NCI-H2196 (cell line): ENCODE data around the gene SCGB2B2.
"Not testable (repeated sequence)": the region's sequence is repeated elsewhere in the genome, so short reads cannot be mapped to it uniquely, and the experiment has no call there.

Experiments used
- DNase-seq: peaks from one replicate; lab custom pipeline; 2025; ENCODE audit not compliant: unreplicated experiment; lab: John Stamatoyannopoulos, UW

SCGB2B2 gene

GRCh38 chr19:34669305-34669704, 7.7 kb downstream of the SCGB2B2 start:
- DNase-seq = peak; percentile 8

- not testable (repeated sequence) for DNase-seq
Observed at GRCh38 chr19:34668690-34669089, 8.3 kb downstream of the SCGB2B2 start.

DNA sequence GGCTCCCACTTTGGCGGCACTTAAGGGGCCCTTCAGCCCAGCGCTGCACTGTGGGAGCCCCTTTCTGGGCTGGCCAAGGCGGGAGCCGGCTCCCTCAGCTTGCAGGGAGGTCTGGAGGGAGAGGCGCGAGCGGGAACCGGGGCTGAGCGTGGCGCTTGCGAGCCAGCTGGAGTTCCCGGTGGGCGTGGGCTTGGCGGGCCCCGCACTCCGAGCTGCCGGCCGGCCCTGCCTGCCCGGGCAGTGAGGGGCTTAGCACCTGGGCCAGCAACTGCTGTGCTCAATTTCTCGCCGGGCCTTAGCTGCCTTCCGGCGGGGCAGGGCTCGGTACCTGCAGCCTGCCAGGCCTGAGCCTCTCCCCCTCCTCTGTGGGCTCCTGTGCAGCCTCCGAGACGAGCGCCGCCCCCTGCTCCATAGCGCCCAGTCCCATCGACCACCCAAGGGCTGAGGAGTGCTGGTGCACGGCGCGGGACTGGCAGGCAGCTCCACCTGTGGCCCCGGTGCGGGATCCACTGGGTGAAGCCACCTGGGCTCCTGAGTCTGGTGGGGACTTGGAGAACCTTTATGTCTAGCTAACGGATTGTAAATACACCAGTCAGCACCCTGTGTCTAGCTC, 8.8 kb downstream of the SCGB2B2 start:
- DNase-seq = not testable (repeated sequence)

DNA sequence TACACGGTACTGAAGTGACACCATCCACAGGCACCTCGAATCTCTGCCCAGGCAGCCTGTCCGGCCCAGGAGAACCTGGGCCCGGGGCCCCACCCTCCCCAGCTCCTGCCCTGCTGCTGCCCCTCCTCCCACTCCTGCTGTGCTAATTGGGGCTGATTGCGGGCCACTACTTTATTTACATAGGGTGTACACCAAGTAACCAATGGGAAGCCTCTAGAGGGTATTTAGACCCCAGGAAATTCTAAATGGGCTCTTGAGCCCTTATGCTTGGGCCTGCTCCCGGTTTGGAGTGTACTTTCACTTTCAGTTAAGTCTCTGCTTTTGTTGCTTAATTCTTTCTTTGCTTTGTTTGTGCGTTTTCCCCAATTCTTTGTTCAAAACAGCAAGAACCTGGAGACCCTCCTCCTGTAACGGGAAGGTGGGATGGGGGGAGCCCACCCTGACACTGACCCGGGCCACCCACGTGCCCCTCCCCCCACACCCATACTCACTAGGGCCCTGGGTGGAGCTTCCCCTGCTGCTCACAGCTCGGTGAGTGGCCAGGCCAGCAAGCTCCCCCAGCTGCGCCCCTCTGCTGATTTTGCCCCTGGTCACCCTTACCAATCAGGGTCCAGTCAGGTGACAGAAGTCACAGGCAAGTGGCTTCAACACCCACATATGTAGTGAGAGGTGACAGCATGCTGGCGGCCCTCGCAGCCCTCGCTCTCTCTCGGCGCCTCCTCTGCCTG, 9.4 kb downstream of the SCGB2B2 start:
- peak; percentile 47 for DNase-seq

- no peak for DNase-seq
Observed at GRCh38 chr19:34666958-34667265, 10.0 kb downstream of the SCGB2B2 start.

DNA sequence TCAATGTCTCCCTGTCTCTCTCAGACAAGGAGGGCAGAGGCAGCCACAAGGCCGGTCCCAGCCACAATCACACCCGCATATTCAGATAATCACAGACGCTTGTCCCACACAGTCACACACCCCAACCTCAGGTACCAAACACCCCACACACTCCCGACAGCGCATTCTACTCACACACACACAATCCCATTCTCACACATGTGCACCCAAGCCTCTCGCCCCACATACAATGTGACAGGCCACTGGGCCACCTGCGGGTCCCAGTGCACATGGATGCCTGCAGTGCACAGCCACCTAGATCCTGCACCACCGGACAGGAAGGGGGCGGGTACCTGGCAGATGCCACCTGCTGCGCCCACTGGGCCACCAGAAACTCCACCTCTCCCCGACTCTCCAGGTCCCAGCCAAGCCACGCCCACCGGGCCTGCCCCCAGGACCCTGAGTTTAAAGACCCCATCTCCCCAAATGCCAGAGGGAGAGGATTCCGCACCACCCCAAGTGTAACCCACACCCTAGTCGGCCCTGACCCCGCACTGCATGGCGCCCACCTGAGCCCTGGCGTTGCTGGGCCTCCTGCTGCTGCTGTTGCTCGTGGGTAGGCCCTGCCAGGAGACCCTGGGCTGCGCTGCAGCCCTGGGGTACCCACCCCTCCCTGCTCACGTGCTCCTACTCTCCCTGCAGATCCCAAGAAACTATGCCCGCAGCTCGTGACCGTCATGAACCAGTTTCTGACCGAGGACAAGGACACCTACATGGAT, 10.6 kb downstream of the SCGB2B2 start:
- no peak for DNase-seq

DNA sequence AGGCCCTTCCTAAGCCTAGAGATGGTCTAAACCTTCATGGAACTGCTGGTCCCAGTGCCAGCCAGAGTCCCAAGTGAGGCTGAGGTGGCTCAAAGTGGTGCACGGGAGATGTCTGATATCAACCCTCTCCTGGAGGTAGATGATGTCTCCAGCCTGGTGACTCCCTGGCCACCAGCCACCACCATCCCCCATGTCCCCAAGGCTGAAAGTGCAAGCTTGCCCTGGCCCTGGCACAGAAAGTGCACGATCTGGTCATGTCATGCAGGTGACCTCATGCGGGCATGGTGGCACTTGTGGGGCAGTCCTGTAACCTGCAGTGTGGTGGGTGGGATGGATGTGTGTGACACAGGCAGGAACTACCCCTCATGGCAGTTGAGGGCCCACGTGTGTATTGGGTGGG, 11.7 kb downstream of the SCGB2B2 start:
- not testable (repeated sequence) for DNase-seq

DNA sequence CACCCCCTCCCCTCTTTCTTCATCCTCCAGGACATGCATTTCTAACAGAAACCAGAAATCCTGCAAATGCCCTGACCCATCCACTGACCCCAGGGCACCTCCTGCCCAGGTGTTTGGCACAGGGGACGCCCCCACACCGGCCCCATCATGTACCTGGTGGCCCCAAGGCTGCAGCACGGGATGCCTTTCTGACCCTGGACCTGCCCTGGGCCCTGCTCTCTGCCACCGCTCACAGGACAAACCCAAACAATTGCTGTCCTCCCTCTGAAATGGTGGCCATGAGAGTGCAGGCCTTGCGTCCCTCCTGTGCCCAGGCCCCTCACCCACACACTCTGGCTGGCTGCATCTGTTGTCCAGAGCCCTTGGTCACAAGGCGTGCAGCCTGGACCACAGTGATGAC, 12.1 kb downstream of the SCGB2B2 start:
- DNase-seq = no peak

GRCh38 chr19:34664168-34664567, 12.8 kb downstream of the SCGB2B2 start:
- no peak for DNase-seq

GRCh38 chr19:34662919-34663318, 14.0 kb downstream of the SCGB2B2 start:
- peak; percentile 28 for DNase-seq

GRCh38 chr19:34661357-34661756, 15.6 kb downstream of the SCGB2B2 start:
- no peak for DNase-seq

- no peak for DNase-seq
Observed at GRCh38 chr19:34655651-34656050, 21.3 kb downstream of the SCGB2B2 start.

DNA sequence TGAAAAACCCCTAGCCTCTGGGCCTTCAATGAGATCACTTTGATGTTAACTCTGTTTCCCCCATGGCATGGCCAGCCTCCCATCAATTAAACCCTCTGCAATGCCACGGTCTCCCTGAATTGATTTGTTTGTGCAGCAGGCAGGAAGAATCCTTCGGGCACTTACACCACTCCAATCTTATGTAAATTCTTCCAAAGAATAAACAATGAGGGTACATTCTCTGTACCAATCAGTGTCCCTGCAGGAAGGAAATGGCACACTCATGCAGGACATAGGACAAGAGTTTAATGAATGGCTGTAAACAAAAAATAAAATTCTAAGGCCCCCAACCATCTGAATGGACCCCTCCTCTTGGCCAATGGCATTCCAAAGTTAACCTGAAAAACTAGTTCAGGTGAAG, 22.2 kb downstream of the SCGB2B2 start:
- no peak for DNase-seq

DNA sequence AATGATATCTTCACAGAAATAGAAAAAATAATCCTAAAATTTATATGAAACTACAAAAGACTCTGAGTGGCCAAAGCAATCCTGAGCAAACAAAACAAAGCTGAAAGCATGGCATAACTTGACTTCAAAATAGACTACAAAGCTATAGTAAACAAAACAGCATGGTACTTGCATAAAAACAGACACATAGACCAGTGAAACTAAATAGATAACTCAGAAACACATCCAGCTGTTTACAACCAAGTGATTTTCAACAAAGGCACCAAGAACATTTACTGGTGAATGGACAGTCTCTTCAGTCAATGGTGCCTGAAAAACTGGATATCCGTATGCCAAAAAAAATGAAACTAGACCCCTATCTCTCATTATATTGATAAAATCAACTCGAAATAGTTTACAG, 25.2 kb downstream of the SCGB2B2 start:
- DNase-seq = no peak

DNA sequence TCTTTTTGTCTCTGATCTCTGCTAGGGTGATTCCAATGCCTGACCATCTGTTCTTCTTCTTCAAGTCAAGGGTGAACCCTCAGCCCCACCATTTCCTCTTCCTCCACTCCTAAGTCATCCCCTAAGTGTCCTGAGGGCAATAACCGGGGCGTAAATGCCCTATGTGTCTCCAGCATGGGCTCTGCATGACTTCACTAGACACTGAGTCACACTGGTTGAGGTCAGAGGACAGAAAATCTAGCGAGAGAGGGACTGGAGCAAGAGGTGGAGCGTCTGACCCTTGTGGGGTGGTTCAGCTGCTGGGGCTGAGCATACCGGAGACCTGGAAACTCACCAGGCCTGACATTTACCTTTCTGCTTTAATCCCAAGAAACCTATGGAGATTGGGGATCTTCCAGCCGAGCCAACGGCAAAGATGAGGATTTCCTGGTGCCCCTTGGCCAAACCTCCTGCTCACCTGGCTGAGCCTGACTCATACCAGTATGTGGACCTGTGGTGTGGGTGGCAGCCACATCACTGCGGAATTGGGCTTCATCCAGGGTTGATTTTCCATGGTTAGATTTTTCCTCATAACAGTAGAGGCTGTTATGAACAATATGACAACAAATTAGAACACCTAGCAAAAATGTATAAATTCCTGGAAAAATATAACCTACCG, 26.9 kb downstream of the SCGB2B2 start:
- DNase-seq = no peak

- DNase-seq = no peak
Observed at GRCh38 chr19:34645551-34645950, 31.4 kb downstream of the SCGB2B2 start.

GRCh38 chr19:34644991-34645461, 31.9 kb downstream of the SCGB2B2 start:
- no peak for DNase-seq

- DNase-seq = no peak
Observed at GRCh38 chr19:34642241-34642640, 34.7 kb downstream of the SCGB2B2 start.

DNA sequence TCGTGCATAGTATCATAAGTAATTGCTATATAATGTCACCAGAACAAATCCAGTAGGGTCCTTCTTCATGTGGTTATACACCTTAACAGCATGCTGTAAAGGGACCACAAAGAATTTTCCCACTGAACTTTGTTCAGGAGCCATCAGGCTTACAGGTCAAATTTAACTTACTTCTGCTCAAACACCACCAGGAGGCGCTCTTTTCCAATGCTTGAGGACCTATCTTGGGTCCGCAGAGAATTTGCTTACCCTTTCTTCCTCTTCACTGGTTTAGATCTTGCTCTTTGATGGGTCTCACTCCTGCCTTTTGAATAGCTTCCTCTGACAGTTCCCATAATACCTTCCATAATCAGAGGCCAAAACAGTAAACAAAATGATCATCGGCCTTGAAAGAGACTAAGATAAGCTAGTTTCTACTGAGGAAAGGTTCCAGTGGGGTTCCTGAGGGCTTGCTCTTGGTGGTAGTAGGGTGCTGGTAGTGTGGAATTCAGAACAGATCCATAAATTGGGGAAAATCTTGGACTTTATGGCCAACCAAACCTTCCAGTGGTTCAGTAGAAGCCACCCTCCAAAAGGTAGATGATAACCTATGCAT, 37.4 kb downstream of the SCGB2B2 start:
- DNase-seq = peak; percentile 87

- DNase-seq = no peak
Observed at GRCh38 chr19:34633802-34634201, 43.2 kb downstream of the SCGB2B2 start.
